SHP77 (cell line): ENCODE measurements around the gene MDFIC.

Experiments
- DNase-seq, 2 experiments: peaks; one replicate each; lab custom pipeline; 2025; lab: John Stamatoyannopoulos, UW

The MDFIC gene

GRCh38 chr7:115040057-115040456 is 118.2 kb downstream of the MDFIC start:
- DNase-seq: no peak

GRCh38 chr7:115040495-115040894 is 118.6 kb downstream of the MDFIC start:
- no peak for DNase-seq

- no peak for DNase-seq
Measured at GRCh38 chr7:115042596-115042995, 120.7 kb downstream of the MDFIC start.

- no peak for DNase-seq
Measured at GRCh38 chr7:115043605-115044004, 121.7 kb downstream of the MDFIC start.

- no peak for DNase-seq
Measured at GRCh38 chr7:115044224-115044623, 122.3 kb downstream of the MDFIC start.

GRCh38 chr7:115047958-115048720 is 126.2 kb downstream of the MDFIC start:
- DNase-seq: no peak

GRCh38 chr7:115052706-115053105 is 130.8 kb downstream of the MDFIC start:
- no peak for DNase-seq

- no peak for DNase-seq
Measured at GRCh38 chr7:115054478-115055065, 132.7 kb downstream of the MDFIC start.

GRCh38 chr7:115056019-115056418 is 134.1 kb downstream of the MDFIC start:
- no peak for DNase-seq

GRCh38 chr7:115058726-115059125 is 136.8 kb downstream of the MDFIC start:
- DNase-seq: no peak

- DNase-seq: no peak
Measured at GRCh38 chr7:115059321-115059720, 137.4 kb downstream of the MDFIC start.

GRCh38 chr7:115060095-115060870 is 138.4 kb downstream of the MDFIC start:
- DNase-seq: no peak

- DNase-seq: no peak
Measured at GRCh38 chr7:115066050-115066449, 144.2 kb downstream of the MDFIC start.

GRCh38 chr7:115066634-115067033 is 144.7 kb downstream of the MDFIC start:
- DNase-seq: no peak

- DNase-seq: no peak
Measured at GRCh38 chr7:115068220-115068619, 146.3 kb downstream of the MDFIC start.
